NCI-H1105 treated with DMSO at 0.1 percent for 48 hours (cell line): ENCODE measurements around the gene ZMYND15.

Source experiments
- DNase-seq: peaks from one replicate; lab custom pipeline; 2025; lab: John Stamatoyannopoulos, UW

ZMYND15 gene

GRCh38 chr17:4743898-4744297 is 4.3 kb downstream of the ZMYND15 start:
- no peak for DNase-seq

- no peak for DNase-seq
Measured at GRCh38 chr17:4744999-4745969, 5.7 kb downstream of the ZMYND15 start.

GRCh38 chr17:4747847-4748246 is 8.2 kb downstream of the ZMYND15 start:
- DNase-seq: no peak

DNA sequence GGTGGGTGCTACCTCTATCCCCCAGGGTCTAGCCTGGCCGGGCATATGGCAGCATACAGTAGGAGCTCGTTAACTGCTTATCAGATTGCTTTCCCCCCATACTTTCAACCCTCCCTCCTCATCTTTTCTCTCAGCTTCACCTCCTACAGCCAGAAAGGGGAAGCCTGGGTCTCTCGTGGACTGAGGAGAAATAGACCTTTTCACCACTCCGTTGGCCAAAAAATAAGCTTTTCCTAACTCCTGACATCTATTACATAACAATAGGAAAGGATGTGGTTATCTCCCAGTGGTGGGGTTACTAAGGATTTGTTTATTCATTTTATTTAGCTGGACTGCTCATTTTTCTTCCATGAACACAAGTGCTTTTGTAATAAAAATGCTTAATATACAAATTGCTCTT is 9.1 kb downstream of the ZMYND15 start:
- DNase-seq: no peak

DNA sequence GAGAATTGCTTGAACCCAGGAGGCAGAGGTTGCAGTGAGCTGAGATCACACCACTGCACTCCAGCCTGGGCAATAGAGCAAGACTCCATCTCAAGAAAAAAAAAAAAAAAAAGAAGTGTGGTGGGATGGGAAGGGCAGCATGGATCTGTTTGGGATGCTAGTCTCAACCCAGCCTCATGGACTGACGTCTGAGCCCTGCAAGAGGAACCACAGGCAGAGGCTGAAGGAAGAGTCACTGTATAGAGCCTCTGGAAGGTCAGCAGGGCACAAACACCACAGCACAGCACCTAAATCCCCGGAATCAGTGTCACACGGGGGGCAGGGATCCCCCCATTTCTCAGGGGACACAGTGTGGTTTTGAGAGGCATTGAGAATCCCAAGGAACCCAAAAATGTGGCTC is 11.0 kb downstream of the ZMYND15 start:
- DNase-seq: no peak

DNA sequence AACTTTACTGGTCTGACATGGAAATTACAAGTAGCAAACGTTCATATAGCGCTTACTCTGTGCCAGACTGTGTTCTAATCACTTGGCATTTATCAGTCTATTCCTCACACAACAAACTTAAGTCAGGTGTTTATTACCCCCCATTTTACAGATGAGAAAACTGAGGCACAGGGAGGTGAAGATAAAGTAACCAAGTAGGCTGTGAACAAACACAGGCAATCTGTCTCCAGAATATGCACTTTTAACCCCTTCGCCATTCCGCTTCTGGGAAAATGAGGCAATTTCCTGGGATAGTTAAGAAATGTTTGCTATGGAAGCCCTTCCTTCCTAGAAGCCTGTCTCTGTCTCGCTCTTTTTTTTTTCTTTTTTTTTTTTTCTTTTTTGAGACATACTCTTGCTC is 12.3 kb downstream of the ZMYND15 start:
- no peak for DNase-seq

- DNase-seq: no peak
Measured at GRCh38 chr17:4753392-4753791, 13.8 kb downstream of the ZMYND15 start.

GRCh38 chr17:4759776-4760236 is 20.2 kb downstream of the ZMYND15 start:
- DNase-seq: no peak

DNA sequence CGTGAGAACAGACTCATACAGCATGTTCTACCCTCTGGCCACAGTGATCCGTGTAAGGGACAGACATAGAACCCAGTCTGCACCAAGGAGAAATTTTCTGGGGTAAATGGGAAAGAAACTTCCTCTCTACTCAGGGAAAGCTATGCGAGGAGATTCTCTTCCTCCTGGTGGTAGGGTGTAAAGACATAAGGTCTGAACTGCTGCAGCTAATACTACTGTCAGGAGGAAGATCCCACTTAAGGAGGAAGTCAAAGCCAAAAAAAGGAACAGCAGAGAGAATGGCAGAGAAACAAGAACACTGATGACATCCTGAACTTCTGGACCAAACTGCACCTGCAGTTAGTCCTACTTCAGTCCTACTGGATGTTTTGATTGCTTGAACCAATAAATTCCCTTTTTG is 25.0 kb downstream of the ZMYND15 start:
- no peak for DNase-seq

DNA sequence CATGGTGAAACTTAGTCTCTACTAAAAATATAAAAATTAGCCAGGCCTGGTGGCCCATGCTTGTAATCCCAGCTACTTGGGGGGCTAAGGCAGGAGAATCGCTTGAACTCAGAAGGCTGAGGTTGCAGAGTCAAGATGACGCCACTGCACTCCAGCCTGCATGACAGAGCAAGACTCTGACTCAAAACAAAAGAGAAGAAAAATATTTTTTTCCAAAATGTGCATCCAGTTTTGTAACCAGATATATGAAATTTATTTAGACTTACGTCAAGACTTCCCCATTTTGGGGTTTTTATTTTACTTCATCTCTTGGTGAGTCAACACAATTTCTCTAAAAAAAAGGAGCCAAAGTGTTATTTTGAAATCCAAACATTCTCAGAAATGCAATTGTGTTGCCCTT is 26.6 kb downstream of the ZMYND15 start:
- no peak for DNase-seq

DNA sequence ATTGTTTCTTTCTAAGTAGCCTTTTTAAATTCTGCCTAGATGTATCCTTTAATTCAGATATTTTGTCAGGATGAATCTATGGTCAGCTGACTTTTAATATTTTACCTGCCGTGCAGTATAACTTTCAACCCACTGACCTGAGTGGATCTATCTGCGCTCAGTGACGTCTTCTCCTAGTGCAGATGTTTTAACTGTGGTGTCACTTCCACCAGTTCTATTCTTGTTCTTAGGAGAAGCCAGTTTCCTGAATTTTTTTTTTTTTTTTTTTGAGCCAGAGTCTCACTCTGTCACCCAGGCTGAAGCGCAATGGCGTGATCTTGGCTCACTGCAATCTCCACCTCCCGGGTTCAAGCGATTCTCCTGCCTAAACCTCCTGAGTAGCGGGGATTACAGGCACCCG is 27.1 kb downstream of the ZMYND15 start:
- DNase-seq: no peak

DNA sequence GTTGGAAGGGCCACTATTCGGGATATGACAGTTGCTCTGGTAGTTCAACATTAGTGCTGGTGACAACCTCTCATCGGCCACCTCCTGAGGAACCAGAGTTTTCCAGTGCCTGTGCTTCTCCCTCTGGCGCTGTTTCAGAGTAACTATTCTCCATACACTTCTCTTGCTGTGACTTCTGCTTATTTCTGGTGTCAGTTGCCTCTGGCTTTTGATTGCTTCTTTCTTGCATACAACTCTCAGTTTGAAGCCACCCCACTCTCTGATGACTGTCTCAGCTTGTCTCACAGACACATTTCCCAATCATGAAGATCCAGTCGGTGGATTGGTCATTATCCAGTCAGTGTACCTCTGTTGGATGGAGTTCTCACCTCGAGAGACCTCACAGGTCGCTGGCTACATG is 28.7 kb downstream of the ZMYND15 start:
- no peak for DNase-seq

DNA sequence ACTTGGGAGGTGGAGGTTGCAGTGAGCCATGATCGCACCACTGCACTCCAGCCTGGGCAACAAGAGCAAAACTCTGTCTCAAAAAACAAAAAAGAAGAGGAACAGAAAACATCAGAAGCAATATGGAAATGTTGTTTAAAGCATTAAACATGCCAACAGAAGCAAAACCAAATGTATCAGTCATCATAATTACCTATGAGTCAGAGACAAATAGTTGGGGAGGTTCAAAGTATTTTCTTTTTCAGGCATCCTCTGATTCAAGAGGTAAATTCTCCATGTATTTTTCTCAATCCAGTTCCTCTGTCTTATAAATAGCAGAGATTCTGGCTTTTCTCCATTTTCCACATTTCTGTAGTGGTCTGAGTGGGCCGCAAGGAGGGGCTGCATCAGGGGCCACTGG is 30.0 kb downstream of the ZMYND15 start:
- DNase-seq: no peak

DNA sequence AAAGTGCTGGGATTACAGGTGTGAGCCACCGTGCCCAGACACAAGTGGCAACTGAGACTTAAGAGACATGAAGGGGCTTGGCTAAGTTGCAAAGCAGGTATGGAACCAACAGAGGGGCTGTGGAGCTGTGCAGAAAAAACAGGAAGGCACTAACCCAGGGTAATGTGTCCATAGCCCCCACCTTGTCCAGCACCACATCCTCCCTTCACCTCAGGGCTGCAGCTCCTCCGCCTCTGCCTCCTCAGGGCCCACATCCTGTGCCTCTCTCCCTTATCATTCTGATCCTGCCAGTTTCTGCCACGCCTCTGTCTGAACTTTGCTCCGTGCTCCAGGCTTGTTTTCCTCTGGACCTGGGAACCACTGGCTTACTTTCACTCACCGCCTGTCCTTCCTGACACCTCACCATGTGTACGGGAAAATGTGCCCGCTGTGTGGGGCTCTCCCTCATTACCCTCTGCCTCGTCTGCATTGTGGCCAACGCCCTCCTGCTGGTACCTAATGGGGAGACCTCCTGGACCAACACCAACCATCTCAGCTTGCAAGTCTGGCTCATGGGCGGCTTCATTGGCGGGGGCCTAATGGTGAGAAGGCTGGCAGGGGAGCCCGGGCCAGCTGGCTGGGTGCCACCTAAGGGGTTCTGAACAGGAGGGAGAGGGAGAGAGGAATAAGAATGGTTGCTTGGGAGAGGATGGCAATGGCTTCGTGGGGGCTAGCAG is 32.0 kb downstream of the ZMYND15 start, which contains the start of gene TM4SF5:
Gene TM4SF5 (plus strand): TSS at position 368 of the 716 bp plus-strand sequence. CDS start 37 bp downstream, at position 405.
- peak; percentile 45 for DNase-seq

GRCh38 chr17:4772235-4772613 is 32.6 kb downstream of the ZMYND15 start:
- DNase-seq: no peak

- DNase-seq: no peak
Measured at GRCh38 chr17:4777969-4778760, 38.5 kb downstream of the ZMYND15 start.

- DNase-seq: no peak
Measured at GRCh38 chr17:4780325-4780955, 40.8 kb downstream of the ZMYND15 start.

DNA sequence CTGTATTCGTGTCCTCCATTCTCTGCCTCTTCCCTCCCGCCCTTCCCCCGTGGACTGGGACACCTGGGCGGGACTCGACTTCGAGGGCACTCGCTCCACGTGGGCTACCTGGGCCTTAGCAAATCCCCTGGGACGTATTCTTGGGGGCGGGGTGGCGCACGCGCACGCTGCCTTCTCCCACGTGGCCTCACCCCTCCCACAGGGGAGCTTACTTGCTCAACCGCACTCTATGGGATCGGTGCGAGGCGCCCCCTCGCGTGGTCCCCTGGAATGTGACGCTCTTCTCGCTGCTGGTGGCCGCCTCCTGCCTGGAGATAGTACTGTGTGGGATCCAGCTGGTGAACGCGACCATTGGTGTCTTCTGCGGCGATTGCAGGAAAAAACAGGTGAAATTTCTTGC is 43.0 kb downstream of the ZMYND15 start:
- DNase-seq: no peak

DNA sequence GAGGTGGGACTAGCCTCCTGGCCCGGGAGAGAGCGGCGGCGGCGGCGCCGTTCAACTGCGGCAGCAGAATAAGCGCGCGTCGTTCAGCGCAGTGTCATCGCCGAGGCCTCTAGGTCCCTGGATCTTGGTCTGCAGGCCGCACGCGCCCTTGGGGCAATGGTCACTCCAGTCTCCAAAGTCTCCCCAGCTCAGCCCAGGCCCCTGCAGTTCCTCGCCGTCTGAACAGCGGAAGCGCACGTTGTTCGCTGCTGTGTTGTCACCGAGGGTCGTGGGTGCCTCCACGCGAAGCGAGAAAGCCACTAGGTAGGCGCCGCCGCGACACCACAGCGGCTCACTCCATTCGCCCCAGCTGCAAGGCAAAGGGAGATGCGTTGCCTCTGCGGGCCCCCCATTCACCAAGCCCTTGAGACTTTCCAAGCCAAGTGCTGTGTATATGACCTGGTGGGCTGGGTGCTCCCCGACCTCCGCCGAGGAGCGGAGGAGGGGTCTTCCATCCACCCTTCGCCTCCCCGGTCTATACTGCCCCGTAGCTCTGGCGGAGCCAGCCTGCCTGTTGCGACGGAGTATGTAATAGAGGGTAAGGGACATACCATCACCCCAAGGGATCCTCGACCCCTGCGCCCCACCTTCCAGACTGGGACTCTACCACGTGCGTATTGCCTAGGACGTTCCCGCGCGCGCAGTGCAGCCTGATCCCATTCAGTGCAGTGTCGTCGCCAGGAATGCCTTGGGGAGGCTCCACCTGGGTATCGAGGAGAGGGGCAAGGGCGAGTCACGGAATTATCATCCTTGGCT is 45.9 kb downstream of the ZMYND15 start:
- no peak for DNase-seq

DNA sequence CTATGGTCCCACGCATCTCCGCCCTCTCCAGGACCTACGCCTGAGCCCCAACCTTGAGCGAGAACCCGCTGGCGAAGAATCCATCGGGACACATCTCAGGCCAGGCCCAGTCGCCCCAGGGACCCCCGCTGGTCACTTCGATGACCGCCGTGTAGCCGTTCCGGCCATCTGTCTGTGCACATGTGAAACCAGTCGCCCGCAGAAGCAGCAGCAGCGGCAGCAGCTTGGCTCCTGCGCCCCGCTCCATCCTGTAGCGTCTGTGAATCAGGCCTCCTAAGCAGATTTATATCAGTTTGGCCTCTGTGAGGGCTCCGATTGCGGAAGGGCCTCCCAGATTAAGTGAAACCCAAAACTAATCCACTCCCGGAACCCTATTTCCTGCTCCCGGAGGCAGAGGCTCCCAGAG is 46.5 kb downstream of the ZMYND15 start, which contains the start of gene VMO1:
Gene VMO1 (minus strand): TSS at position 259 of the 406 bp plus-strand sequence. CDS start 12 bp downstream, at position 247.
- DNase-seq: no peak

GRCh38 chr17:4786516-4786915 is 46.9 kb downstream of the ZMYND15 start:
- no peak for DNase-seq
